Choroid plexus epithelial cell (primary cell): ENCODE measurements around the gene TXNDC9.
"Not testable (repeated sequence)": the region's sequence is repeated elsewhere in the genome, so short reads cannot be mapped to it uniquely, and the experiment has no call there.

Experiments
- DNase-seq: peaks from one replicate; pipeline ENCODE4 v3.0.0-alpha.2; 2010; ENCODE audit warnings: low read depth
- H3K4me3 ChIP-seq: 2 replicates; pipeline ENCODE4 v1.5.1; 2011; ENCODE audit warnings: low read depth, mild to moderate bottlenecking, control low read depth, low read length, moderate library complexity
- CTCF ChIP-seq: conservative IDR thresholded peaks from 2 replicates; pipeline ENCODE4 v1.5.1; 2011; ENCODE audit warnings: low read depth, mild to moderate bottlenecking, control low read depth, inconsistent platforms, low read length, moderate library complexity

TXNDC9 gene

GRCh38 chr2:99346218-99346617 lies 10.1 kb upstream of the TXNDC9 start:
- no peak overlapping the region for H3K4me3 ChIP-seq
- DNase-seq = no peak
- no peak for TF ChIP-seq CTCF

- DNase-seq, H3K4me3 ChIP-seq: not testable (repeated sequence)
Observed at GRCh38 chr2:99345446-99345845, 9.3 kb upstream of the TXNDC9 start.

- DNase-seq = no peak
- H3K4me3 ChIP-seq = no peak overlapping the region
- TF ChIP-seq CTCF = no peak
Observed at GRCh38 chr2:99342536-99342935, 6.4 kb upstream of the TXNDC9 start.

GRCh38 chr2:99340669-99341236 lies 4.6 kb upstream of the TXNDC9 start:
- no peak overlapping the region for H3K4me3 ChIP-seq
- DNase-seq = no peak
- TF ChIP-seq CTCF = no peak

- peak overlapping the region; percentile 83 for H3K4me3 ChIP-seq
- TF ChIP-seq CTCF = no peak
- peak; percentile 28 for DNase-seq
Observed at GRCh38 chr2:99338029-99338585, 2.0 kb upstream of the TXNDC9 start.

- peak within 1 kb of the TSS; percentile 98 for H3K4me3 ChIP-seq
- DNase-seq = peak; percentile 98
- TF ChIP-seq CTCF = peak; percentile 70
Observed at GRCh38 chr2:99337113-99338028, 1.2 kb upstream of the TXNDC9 start, which contains the start of gene EIF5B. Gene EIF5B (plus strand): TSS chr2:99337389. CDS start chr2:99337555, 166 bp downstream.

- TF ChIP-seq CTCF = no peak
- no peak for DNase-seq
- H3K4me3 ChIP-seq = peak overlapping the region; percentile 83
Observed at GRCh38 chr2:99336804-99337112, 625 bp upstream of the TXNDC9 start.
